Measurements from ENCODE around the gene MARK3. TPM values are rescaled to one million over a fixed set of nuclear protein-coding genes. Genes with fewer than 3 reads are reported as not detected.

The MARK3 gene
- polyA plus RNA-seq, 1 donor (not counting 4 experiments of a cell fraction or from before 2014, with no cell fraction given), result 133 TPM

DNA sequence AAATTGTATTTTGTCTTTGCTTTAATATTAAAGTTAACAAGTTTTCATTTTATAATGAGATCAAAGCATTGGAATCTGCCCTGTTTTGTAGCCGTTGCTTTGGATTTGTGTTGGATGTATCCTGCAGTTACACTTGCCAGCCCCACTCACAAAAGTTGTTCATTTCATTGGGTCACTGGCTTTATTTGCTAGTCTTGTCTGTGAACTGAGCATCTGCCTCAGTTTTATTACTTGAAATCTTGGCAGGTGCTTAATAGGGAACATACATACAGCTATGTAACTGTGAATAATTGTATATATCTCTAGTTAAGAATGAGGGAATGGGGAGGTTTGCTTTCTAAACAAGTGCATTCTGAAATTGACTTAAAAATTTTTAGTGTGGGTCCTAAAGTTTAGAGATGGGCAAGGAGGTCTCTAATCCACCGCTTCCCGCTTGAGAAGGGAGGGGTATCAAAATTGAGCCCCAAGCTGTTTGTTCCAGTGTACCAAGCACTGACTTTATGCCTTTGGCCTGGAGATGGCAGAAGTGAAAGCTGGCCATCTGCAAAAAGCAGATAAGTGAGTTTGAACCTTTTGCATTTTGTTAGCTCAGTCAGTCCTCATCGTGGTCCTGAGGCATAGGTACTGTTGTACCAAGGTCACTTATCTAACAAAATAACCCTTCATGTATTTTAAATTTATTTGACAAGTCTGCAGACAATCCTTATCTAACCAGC, 41.9 kb upstream of the MARK3 start:
- Histone ChIP-seq H3K36me3 (ENCODE audit: control insufficient read depth in 2 of 2, extremely low read depth in 1 of 2, insufficient read depth in 2 of 2, low read length in 2 of 2) (peaks cover 25 to 44% of the 10 kb centered on the region in 2 experiments), H3K9me1 (ENCODE audit: control insufficient read depth, extremely low read depth, insufficient read depth, low read length) (no peaks in the 10 kb centered on the region), H3K9ac (ENCODE audit: control insufficient read depth, extremely low read depth, insufficient read depth, low read length) (no peak overlapping the region), H2AFZ (ENCODE audit: control insufficient read depth, low read length) (no peak overlapping the region), H3K27ac (ENCODE audit: control insufficient read depth, insufficient read depth, low read length) (no peak overlapping the region), H4K20me1 (ENCODE audit: control insufficient read depth, extremely low read depth, insufficient read depth, low read length) (peaks cover 16% of the 10 kb centered on the region), H3K79me2 (ENCODE audit: control insufficient read depth, insufficient read depth, low read length) (peaks cover 12% of the 10 kb centered on the region), H3K9me3 (ENCODE audit: control insufficient read depth, low read depth, low read length) (no peaks in the 10 kb centered on the region), H3K27me3 (ENCODE audit: control insufficient read depth, extremely low read depth, insufficient read depth, low read length) (no peaks in the 10 kb centered on the region), H3K4me2 (ENCODE audit: control insufficient read depth, extremely low read depth, insufficient read depth, low read depth, low read length) (no peak overlapping the region), H3K4me1 (ENCODE audit: control insufficient read depth, extremely low read depth, insufficient read depth, low read length) (no peaks in the 10 kb centered on the region), H3K4me3 (ENCODE audit: control insufficient read depth in 2 of 3, extremely low read depth in 1 of 3, insufficient read depth in 2 of 3, low read depth in 1 of 3, low read length in 3 of 3) (no peak overlapping the region)
- no peak for DNase-seq (ENCODE audit: low read depth, low spot score)
- dilution Hi-C loops (cut with MboI; ENCODE audit: extremely low pct_ligation_motif_present, low sequenced_read_pairs), result no loop called here
- no peak for FAIRE-seq
- no peak for TF ChIP-seq EZH2 (IDR thresholded peaks at IDR 0.05; ENCODE audit: low read length)
- TF ChIP-seq, protein P1, sequence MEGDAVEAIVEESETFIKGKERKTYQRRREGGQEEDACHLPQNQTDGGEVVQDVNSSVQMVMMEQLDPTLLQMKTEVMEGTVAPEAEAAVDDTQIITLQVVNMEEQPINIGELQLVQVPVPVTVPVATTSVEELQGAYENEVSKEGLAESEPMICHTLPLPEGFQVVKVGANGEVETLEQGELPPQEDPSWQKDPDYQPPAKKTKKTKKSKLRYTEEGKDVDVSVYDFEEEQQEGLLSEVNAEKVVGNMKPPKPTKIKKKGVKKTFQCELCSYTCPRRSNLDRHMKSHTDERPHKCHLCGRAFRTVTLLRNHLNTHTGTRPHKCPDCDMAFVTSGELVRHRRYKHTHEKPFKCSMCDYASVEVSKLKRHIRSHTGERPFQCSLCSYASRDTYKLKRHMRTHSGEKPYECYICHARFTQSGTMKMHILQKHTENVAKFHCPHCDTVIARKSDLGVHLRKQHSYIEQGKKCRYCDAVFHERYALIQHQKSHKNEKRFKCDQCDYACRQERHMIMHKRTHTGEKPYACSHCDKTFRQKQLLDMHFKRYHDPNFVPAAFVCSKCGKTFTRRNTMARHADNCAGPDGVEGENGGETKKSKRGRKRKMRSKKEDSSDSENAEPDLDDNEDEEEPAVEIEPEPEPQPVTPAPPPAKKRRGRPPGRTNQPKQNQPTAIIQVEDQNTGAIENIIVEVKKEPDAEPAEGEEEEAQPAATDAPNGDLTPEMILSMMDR (optimal IDR thresholded peaks at IDR 0.05 in 1 of 3, IDR thresholded peaks at IDR 0.05 in 1 of 3, conservative IDR thresholded peaks at IDR 0.05 in 1 of 3; ENCODE audit: extremely low read depth in 1 of 3, insufficient read depth in 2 of 3, low read length in 3 of 3), result no peak

- peaks cover 9% of the 10 kb centered on the region for H4K20me1 ChIP-seq (ENCODE audit: control insufficient read depth, extremely low read depth, insufficient read depth, low read length)
- DNase-seq (ENCODE audit: low read depth, low spot score) (no peak), FAIRE-seq (no peak)
- H3K4me2 ChIP-seq (ENCODE audit: control insufficient read depth, extremely low read depth, insufficient read depth, low read depth, low read length), result no peak overlapping the region
- no peaks in the 10 kb centered on the region for H3K27me3 ChIP-seq (ENCODE audit: control insufficient read depth, extremely low read depth, insufficient read depth, low read length)
- H3K36me3 ChIP-seq (ENCODE audit: control insufficient read depth in 2 of 2, extremely low read depth in 1 of 2, insufficient read depth in 2 of 2, low read length in 2 of 2), result peaks cover 18 to 36% of the 10 kb centered on the region in 2 experiments
- H3K4me3 ChIP-seq (ENCODE audit: control insufficient read depth in 2 of 3, extremely low read depth in 1 of 3, insufficient read depth in 2 of 3, low read depth in 1 of 3, low read length in 3 of 3), result no peak overlapping the region
- dilution Hi-C loops (cut with MboI; ENCODE audit: extremely low pct_ligation_motif_present, low sequenced_read_pairs), result no loop called here
- no peaks in the 10 kb centered on the region for H3K9me3 ChIP-seq (ENCODE audit: control insufficient read depth, low read depth, low read length)
- H3K79me2 ChIP-seq (ENCODE audit: control insufficient read depth, insufficient read depth, low read length), result peaks cover 5% of the 10 kb centered on the region
- TF ChIP-seq, protein P1 (optimal IDR thresholded peaks at IDR 0.05 in 1 of 3, IDR thresholded peaks at IDR 0.05 in 1 of 3, conservative IDR thresholded peaks at IDR 0.05 in 1 of 3; ENCODE audit: extremely low read depth in 1 of 3, insufficient read depth in 2 of 3, low read length in 3 of 3), result no peak
- TF ChIP-seq EZH2 (IDR thresholded peaks at IDR 0.05; ENCODE audit: low read length), result no peak
- no peak overlapping the region for H3K27ac ChIP-seq (ENCODE audit: control insufficient read depth, insufficient read depth, low read length)
- no peaks in the 10 kb centered on the region for H3K4me1 ChIP-seq (ENCODE audit: control insufficient read depth, extremely low read depth, insufficient read depth, low read length)
- no peak overlapping the region for H3K9ac ChIP-seq (ENCODE audit: control insufficient read depth, extremely low read depth, insufficient read depth, low read length)
- H3K9me1 ChIP-seq (ENCODE audit: control insufficient read depth, extremely low read depth, insufficient read depth, low read length), result no peaks in the 10 kb centered on the region
- no peak overlapping the region for H2AFZ ChIP-seq (ENCODE audit: control insufficient read depth, low read length)
These were observed 41.1 kb upstream of the MARK3 start for GRCh38 chr14:103343905-103344797.
